WERI-Rb-1 (cell line): ENCODE data around the gene AMH.

Experiments
- DNase-seq: peaks from one replicate; pipeline ENCODE4 v3.0.0-alpha.2; 2020
- H3K27ac ChIP-seq: fragments of 250-450 bp; sonication (Bioruptor Pico); 2 replicates; pipeline ENCODE4 v1.5.1; 2020; ENCODE audit warnings: mild to moderate bottlenecking, moderate library complexity
- H3K27me3 ChIP-seq: fragments of 250-450 bp; sonication (Bioruptor Pico); 2 replicates; pipeline ENCODE4 v1.5.1; 2021; ENCODE audit warnings: mild to moderate bottlenecking, low read depth, moderate library complexity; ENCODE audit not compliant: insufficient read depth, severe bottlenecking
- H3K36me3 ChIP-seq: fragments of 250-450 bp; sonication (Bioruptor Pico); 2 replicates; pipeline ENCODE4 v1.5.1; 2020; ENCODE audit warnings: mild to moderate bottlenecking, moderate library complexity
- H3K4me3 ChIP-seq: 2 replicates; pipeline ENCODE4 v1.5.1; 2011; ENCODE audit warnings: low read depth, mild to moderate bottlenecking, control low read depth, low read length
- H3K9me3 ChIP-seq: fragments of 250-450 bp; sonication (Bioruptor Pico); 2 replicates; pipeline ENCODE4 v1.5.1; 2021; ENCODE audit warnings: mild to moderate bottlenecking, moderate library complexity; ENCODE audit not compliant: severe bottlenecking
- CTCF ChIP-seq: IDR thresholded peaks from 2 replicates; pipeline ENCODE4 v1.5.1; 2011; ENCODE audit warnings: low read depth, mild to moderate bottlenecking, control low read depth, inconsistent platforms, low read length

The AMH gene

GRCh38 chr19:2216361-2217225 is 32.5 kb upstream of the AMH start:
- no peaks in the 10 kb centered on the region for H3K27me3 ChIP-seq
- TF ChIP-seq CTCF, result no peak
- peaks cover 93% of the 10 kb centered on the region for H3K36me3 ChIP-seq
- H3K9me3 ChIP-seq, result no peaks in the 10 kb centered on the region
- H3K4me3 ChIP-seq, result no peak overlapping the region
- DNase-seq, result no peak
- no peak overlapping the region for H3K27ac ChIP-seq

- H3K36me3 ChIP-seq, result peaks cover 94% of the 10 kb centered on the region
- TF ChIP-seq CTCF, result no peak
- DNase-seq, result no peak
- H3K27ac ChIP-seq, result no peak overlapping the region
- H3K27me3 ChIP-seq, result no peaks in the 10 kb centered on the region
- H3K9me3 ChIP-seq, result no peaks in the 10 kb centered on the region
- no peak overlapping the region for H3K4me3 ChIP-seq
Measured at GRCh38 chr19:2217591-2217990, 31.5 kb upstream of the AMH start.

- Histone ChIP-seq H3K36me3 (peaks cover 80% of the 10 kb centered on the region), H3K27ac (no peak overlapping the region), H3K27me3 (no peaks in the 10 kb centered on the region), H3K4me3 (no peak overlapping the region), H3K9me3 (no peaks in the 10 kb centered on the region)
- no peak for DNase-seq
- no peak for TF ChIP-seq CTCF
Measured at GRCh38 chr19:2219726-2220125, 29.4 kb upstream of the AMH start.

GRCh38 chr19:2221250-2221831 is 27.8 kb upstream of the AMH start:
- H3K36me3 ChIP-seq, result peaks cover 80% of the 10 kb centered on the region
- no peak for DNase-seq
- H3K27ac ChIP-seq, result no peak overlapping the region
- no peak overlapping the region for H3K4me3 ChIP-seq
- no peaks in the 10 kb centered on the region for H3K27me3 ChIP-seq
- no peaks in the 10 kb centered on the region for H3K9me3 ChIP-seq
- no peak for TF ChIP-seq CTCF

- Histone ChIP-seq H3K27me3 (no peaks in the 10 kb centered on the region), H3K36me3 (peaks cover 80% of the 10 kb centered on the region), H3K9me3 (no peaks in the 10 kb centered on the region), H3K27ac (no peak overlapping the region), H3K4me3 (no peak overlapping the region)
- peak; percentile 50; the same call in 1 of the 2 replicates for TF ChIP-seq CTCF
- peak; percentile 31 for DNase-seq
Measured at GRCh38 chr19:2221918-2222317, 27.2 kb upstream of the AMH start.
